Measurements from ENCODE around the gene CTIF.

The CTIF gene

GRCh38 chr18:48851599-48851960, 312.7 kb downstream of the CTIF start:
- peak overlapping the region; percentile 17 for H3K27ac ChIP-seq (ENCODE audit: low read depth, low read length)
- no peaks in the 10 kb centered on the region for H3K36me3 ChIP-seq (ENCODE audit: control insufficient read depth in 1 of 2, insufficient read depth in 2 of 2, low read length in 2 of 2)
- no peaks in the 10 kb centered on the region for H3K27me3 ChIP-seq (ENCODE audit: control insufficient read depth in 1 of 2, insufficient read depth in 2 of 2, low read length in 2 of 2)
- no peak overlapping the region for H3K9ac ChIP-seq (ENCODE audit: low read depth in 1 of 2, low read length in 2 of 2)
- H3K4me1 ChIP-seq (ENCODE audit: control insufficient read depth in 1 of 2, insufficient read depth in 2 of 2, low read length in 2 of 2) = peaks cover 0 to 5% of the 10 kb centered on the region in 2 donors
- H3K4me3 ChIP-seq (ENCODE audit: low read depth in 1 of 2, low read length in 2 of 2) = no peak overlapping the region
- no peaks in the 10 kb centered on the region for H3K9me3 ChIP-seq (ENCODE audit: control insufficient read depth in 1 of 2, low read length in 2 of 2)

- no peak overlapping the region for H3K27ac ChIP-seq (ENCODE audit: low read depth, low read length)
- H3K4me3 ChIP-seq (ENCODE audit: low read depth in 1 of 2, low read length in 2 of 2) = no peak overlapping the region
- peaks cover 0 to 5% of the 10 kb centered on the region in 2 donors for H3K4me1 ChIP-seq (ENCODE audit: control insufficient read depth in 1 of 2, insufficient read depth in 2 of 2, low read length in 2 of 2)
- no peaks in the 10 kb centered on the region for H3K27me3 ChIP-seq (ENCODE audit: control insufficient read depth in 1 of 2, insufficient read depth in 2 of 2, low read length in 2 of 2)
- H3K36me3 ChIP-seq (ENCODE audit: control insufficient read depth in 1 of 2, insufficient read depth in 2 of 2, low read length in 2 of 2) = no peaks in the 10 kb centered on the region
- H3K9me3 ChIP-seq (ENCODE audit: control insufficient read depth in 1 of 2, low read length in 2 of 2) = no peaks in the 10 kb centered on the region
- H3K9ac ChIP-seq (ENCODE audit: low read depth in 1 of 2, low read length in 2 of 2) = no peak overlapping the region
Observed at GRCh38 chr18:48852292-48852691, 313.5 kb downstream of the CTIF start.

- Histone ChIP-seq H3K27me3 (ENCODE audit: control insufficient read depth in 1 of 2, insufficient read depth in 2 of 2, low read length in 2 of 2) (no peaks in the 10 kb centered on the region), H3K9ac (ENCODE audit: low read depth in 1 of 2, low read length in 2 of 2) (no peak overlapping the region), H3K36me3 (ENCODE audit: control insufficient read depth in 1 of 2, insufficient read depth in 2 of 2, low read length in 2 of 2) (no peaks in the 10 kb centered on the region), H3K4me3 (ENCODE audit: low read depth in 1 of 2, low read length in 2 of 2) (no peak overlapping the region), H3K27ac (ENCODE audit: low read depth, low read length) (no peak overlapping the region), H3K9me3 (ENCODE audit: control insufficient read depth in 1 of 2, low read length in 2 of 2) (no peaks in the 10 kb centered on the region), H3K4me1 (ENCODE audit: control insufficient read depth in 1 of 2, insufficient read depth in 2 of 2, low read length in 2 of 2) (peaks cover 0 to 5% of the 10 kb centered on the region in 2 donors)
Observed at GRCh38 chr18:48852794-48853193, 314.0 kb downstream of the CTIF start.

- Histone ChIP-seq H3K4me3 (ENCODE audit: low read depth in 1 of 2, low read length in 2 of 2) (no peak overlapping the region), H3K9me3 (ENCODE audit: control insufficient read depth in 1 of 2, low read length in 2 of 2) (no peaks in the 10 kb centered on the region), H3K27ac (ENCODE audit: low read depth, low read length) (no peak overlapping the region), H3K27me3 (ENCODE audit: control insufficient read depth in 1 of 2, insufficient read depth in 2 of 2, low read length in 2 of 2) (no peaks in the 10 kb centered on the region), H3K36me3 (ENCODE audit: control insufficient read depth in 1 of 2, insufficient read depth in 2 of 2, low read length in 2 of 2) (no peaks in the 10 kb centered on the region), H3K9ac (ENCODE audit: low read depth in 1 of 2, low read length in 2 of 2) (no peak overlapping the region), H3K4me1 (ENCODE audit: control insufficient read depth in 1 of 2, insufficient read depth in 2 of 2, low read length in 2 of 2) (peaks cover 0 to 5% of the 10 kb centered on the region in 2 donors)
Observed at GRCh38 chr18:48853588-48853987, 314.8 kb downstream of the CTIF start.

GRCh38 chr18:48854780-48855179, 315.9 kb downstream of the CTIF start:
- Histone ChIP-seq H3K4me1 (ENCODE audit: control insufficient read depth in 1 of 2, insufficient read depth in 2 of 2, low read length in 2 of 2) (peaks cover 0 to 5% of the 10 kb centered on the region in 2 donors), H3K9me3 (ENCODE audit: control insufficient read depth in 1 of 2, low read length in 2 of 2) (no peaks in the 10 kb centered on the region), H3K9ac (ENCODE audit: low read depth in 1 of 2, low read length in 2 of 2) (no peak overlapping the region), H3K4me3 (ENCODE audit: low read depth in 1 of 2, low read length in 2 of 2) (no peak overlapping the region), H3K27me3 (ENCODE audit: control insufficient read depth in 1 of 2, insufficient read depth in 2 of 2, low read length in 2 of 2) (no peaks in the 10 kb centered on the region), H3K27ac (ENCODE audit: low read depth, low read length) (no peak overlapping the region), H3K36me3 (ENCODE audit: control insufficient read depth in 1 of 2, insufficient read depth in 2 of 2, low read length in 2 of 2) (no peaks in the 10 kb centered on the region)

- H3K27ac ChIP-seq (ENCODE audit: low read depth, low read length) = no peak overlapping the region
- H3K36me3 ChIP-seq (ENCODE audit: control insufficient read depth in 1 of 2, insufficient read depth in 2 of 2, low read length in 2 of 2) = no peaks in the 10 kb centered on the region
- H3K27me3 ChIP-seq (ENCODE audit: control insufficient read depth in 1 of 2, insufficient read depth in 2 of 2, low read length in 2 of 2) = no peaks in the 10 kb centered on the region
- H3K9me3 ChIP-seq (ENCODE audit: control insufficient read depth in 1 of 2, low read length in 2 of 2) = no peaks in the 10 kb centered on the region
- H3K4me1 ChIP-seq (ENCODE audit: control insufficient read depth in 1 of 2, insufficient read depth in 2 of 2, low read length in 2 of 2) = peaks cover 0 to 5% of the 10 kb centered on the region in 2 donors
- no peak overlapping the region for H3K9ac ChIP-seq (ENCODE audit: low read depth in 1 of 2, low read length in 2 of 2)
- H3K4me3 ChIP-seq (ENCODE audit: low read depth in 1 of 2, low read length in 2 of 2) = no peak overlapping the region
Observed at GRCh38 chr18:48855422-48856377, 316.9 kb downstream of the CTIF start.

GRCh38 chr18:48857023-48857694, 318.3 kb downstream of the CTIF start:
- no peak overlapping the region for H3K4me3 ChIP-seq (ENCODE audit: low read depth in 1 of 2, low read length in 2 of 2)
- H3K4me1 ChIP-seq (ENCODE audit: control insufficient read depth in 1 of 2, insufficient read depth in 2 of 2, low read length in 2 of 2) = no peaks in the 10 kb centered on the region
- H3K27me3 ChIP-seq (ENCODE audit: control insufficient read depth in 1 of 2, insufficient read depth in 2 of 2, low read length in 2 of 2) = no peaks in the 10 kb centered on the region
- no peaks in the 10 kb centered on the region for H3K36me3 ChIP-seq (ENCODE audit: control insufficient read depth in 1 of 2, insufficient read depth in 2 of 2, low read length in 2 of 2)
- H3K9me3 ChIP-seq (ENCODE audit: control insufficient read depth in 1 of 2, low read length in 2 of 2) = no peaks in the 10 kb centered on the region
- no peak overlapping the region for H3K9ac ChIP-seq (ENCODE audit: low read depth in 1 of 2, low read length in 2 of 2)
- H3K27ac ChIP-seq (ENCODE audit: low read depth, low read length) = no peak overlapping the region

GRCh38 chr18:48858676-48859075, 319.8 kb downstream of the CTIF start:
- no peak overlapping the region for H3K9ac ChIP-seq (ENCODE audit: low read depth in 1 of 2, low read length in 2 of 2)

GRCh38 chr18:48859311-48860268, 320.8 kb downstream of the CTIF start:
- Histone ChIP-seq H3K4me3 (ENCODE audit: low read depth in 1 of 2, low read length in 2 of 2) (no peak overlapping the region), H3K27me3 (ENCODE audit: control insufficient read depth in 1 of 2, insufficient read depth in 2 of 2, low read length in 2 of 2) (no peaks in the 10 kb centered on the region), H3K9me3 (ENCODE audit: control insufficient read depth in 1 of 2, low read length in 2 of 2) (no peaks in the 10 kb centered on the region), H3K27ac (ENCODE audit: low read depth, low read length) (no peak overlapping the region), H3K9ac (ENCODE audit: low read depth in 1 of 2, low read length in 2 of 2) (no peak overlapping the region), H3K4me1 (ENCODE audit: control insufficient read depth in 1 of 2, insufficient read depth in 2 of 2, low read length in 2 of 2) (no peaks in the 10 kb centered on the region), H3K36me3 (ENCODE audit: control insufficient read depth in 1 of 2, insufficient read depth in 2 of 2, low read length in 2 of 2) (no peaks in the 10 kb centered on the region)

More at GRCh38 chr18:48858676-48859075, 319.8 kb downstream of the CTIF start:
- H3K27me3 ChIP-seq (ENCODE audit: control insufficient read depth in 1 of 2, insufficient read depth in 2 of 2, low read length in 2 of 2) = no peaks in the 10 kb centered on the region
- H3K4me3 ChIP-seq (ENCODE audit: low read depth in 1 of 2, low read length in 2 of 2) = no peak overlapping the region
- no peaks in the 10 kb centered on the region for H3K4me1 ChIP-seq (ENCODE audit: control insufficient read depth in 1 of 2, insufficient read depth in 2 of 2, low read length in 2 of 2)
- H3K27ac ChIP-seq (ENCODE audit: low read depth, low read length) = no peak overlapping the region
- H3K9me3 ChIP-seq (ENCODE audit: control insufficient read depth in 1 of 2, low read length in 2 of 2) = no peaks in the 10 kb centered on the region
- H3K36me3 ChIP-seq (ENCODE audit: control insufficient read depth in 1 of 2, insufficient read depth in 2 of 2, low read length in 2 of 2) = no peaks in the 10 kb centered on the region
